Measurements from ENCODE around the gene SNF8. TPM values are rescaled to one million over a fixed set of nuclear protein-coding genes. Genes with fewer than 3 reads are reported as not detected.

SNF8 gene
- total RNA-seq, 4 donors from 2014 or later = 66.0 to 105 (median 79.8) TPM

- TF ChIP-seq, protein P1, sequence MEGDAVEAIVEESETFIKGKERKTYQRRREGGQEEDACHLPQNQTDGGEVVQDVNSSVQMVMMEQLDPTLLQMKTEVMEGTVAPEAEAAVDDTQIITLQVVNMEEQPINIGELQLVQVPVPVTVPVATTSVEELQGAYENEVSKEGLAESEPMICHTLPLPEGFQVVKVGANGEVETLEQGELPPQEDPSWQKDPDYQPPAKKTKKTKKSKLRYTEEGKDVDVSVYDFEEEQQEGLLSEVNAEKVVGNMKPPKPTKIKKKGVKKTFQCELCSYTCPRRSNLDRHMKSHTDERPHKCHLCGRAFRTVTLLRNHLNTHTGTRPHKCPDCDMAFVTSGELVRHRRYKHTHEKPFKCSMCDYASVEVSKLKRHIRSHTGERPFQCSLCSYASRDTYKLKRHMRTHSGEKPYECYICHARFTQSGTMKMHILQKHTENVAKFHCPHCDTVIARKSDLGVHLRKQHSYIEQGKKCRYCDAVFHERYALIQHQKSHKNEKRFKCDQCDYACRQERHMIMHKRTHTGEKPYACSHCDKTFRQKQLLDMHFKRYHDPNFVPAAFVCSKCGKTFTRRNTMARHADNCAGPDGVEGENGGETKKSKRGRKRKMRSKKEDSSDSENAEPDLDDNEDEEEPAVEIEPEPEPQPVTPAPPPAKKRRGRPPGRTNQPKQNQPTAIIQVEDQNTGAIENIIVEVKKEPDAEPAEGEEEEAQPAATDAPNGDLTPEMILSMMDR (IDR thresholded peaks at IDR 0.05; ENCODE audit: low read depth) = no peak
Observed at GRCh38 chr17:48882272-48882671, 62.4 kb downstream of the SNF8 start.

Small RNA genes within 50 kb of the gene (small RNA-seq; reads per million reads assigned to genes)
- gene AC068531.1 = not detected
- not detected for gene RF00263
- gene RF01210 = not detected
- gene RNU1-42P = 0.36 reads per million

Other genes with a start within 250 kb of the SNF8 start
- gene PRAC1, start 222.3 kb downstream of the SNF8 start, total RNA-seq = not detected
- gene PRAC2, start 221.7 kb downstream of the SNF8 start, total RNA-seq = 1 to 10 TPM in 2 of 4 donors, not detected in 2; 2.9 to 7.9 TPM
- gene HOXB13, start 216.1 kb downstream of the SNF8 start, total RNA-seq = under 1 TPM; 0.44 to 0.85 (median 0.62) TPM
- gene TTLL6, start 127.6 kb downstream of the SNF8 start, total RNA-seq = under 1 TPM in 2 of 4 donors, not detected in 2; 0.66 to 0.75 TPM
- 100 to 1,000 TPM; 179 to 356 (median 241) TPM for gene CALCOCO2, start 113.8 kb downstream of the SNF8 start, total RNA-seq
- 10 to 100 TPM; 40.6 to 71.1 (median 53.5) TPM for gene ATP5MC1, start 52.1 kb downstream of the SNF8 start, total RNA-seq
- 10 to 100 TPM; 39.9 to 55.2 (median 46.5) TPM for gene UBE2Z, start 36.4 kb downstream of the SNF8 start, total RNA-seq
- gene GIP, start 23.8 kb upstream of the SNF8 start, total RNA-seq = not detected
- 1 to 10 TPM in 1 of 4 donors, under 1 TPM in 1, not detected in 2; 0.19 to 4.4 TPM for gene IGF2BP1, start 52.5 kb upstream of the SNF8 start, total RNA-seq
- gene B4GALNT2, start 187.9 kb upstream of the SNF8 start, total RNA-seq = not detected

All from subcutaneous adipose tissue (tissue), 4 donors.